VCaP (cell line): Measurements from ENCODE around the gene GPN1.

Source experiments
- H3K27ac ChIP-seq: fragments of 450-650 bp; 2 replicates; pipeline ENCODE4 v1.5.1; 2017
- CTCF ChIP-seq: fragments of 450-650 bp; conservative IDR thresholded peaks from 2 replicates; pipeline ENCODE4 v1.5.1; 2017; ENCODE audit warnings: mild to moderate bottlenecking, moderate library complexity

Gene GPN1

GRCh38 chr2:27636766-27637165 is 7.9 kb downstream of the GPN1 start:
- TF ChIP-seq CTCF = no peak
- no peak overlapping the region for H3K27ac ChIP-seq

GRCh38 chr2:27638037-27638637 is 9.3 kb downstream of the GPN1 start:
- H3K27ac ChIP-seq = no peak overlapping the region
- TF ChIP-seq CTCF = no peak

GRCh38 chr2:27638709-27639108 is 9.9 kb downstream of the GPN1 start:
- no peak for TF ChIP-seq CTCF
- H3K27ac ChIP-seq = no peak overlapping the region

GRCh38 chr2:27640722-27641245 is 11.9 kb downstream of the GPN1 start:
- no peak for TF ChIP-seq CTCF
- no peak overlapping the region for H3K27ac ChIP-seq

GRCh38 chr2:27645197-27645596 is 16.3 kb downstream of the GPN1 start:
- no peak for TF ChIP-seq CTCF
- no peak overlapping the region for H3K27ac ChIP-seq

GRCh38 chr2:27647289-27647688 is 18.4 kb downstream of the GPN1 start:
- TF ChIP-seq CTCF = no peak
- no peak overlapping the region for H3K27ac ChIP-seq

- no peak overlapping the region for H3K27ac ChIP-seq
- TF ChIP-seq CTCF = no peak
Measured at GRCh38 chr2:27647737-27648136, 18.9 kb downstream of the GPN1 start.
